Kasumi-1 (cell line): ENCODE measurements around the gene SCYGR6.

ENCODE experiments used
- DNase-seq, 2 experiments: peaks; one replicate each; lab custom pipeline; 2025; lab: John Stamatoyannopoulos, UW

SCYGR6 gene

GRCh38 chr2:227713291-227713690 is 11.3 kb downstream of the SCYGR6 start:
- no peak for DNase-seq

- no peak for DNase-seq
Measured at GRCh38 chr2:227710986-227711385, 13.6 kb downstream of the SCYGR6 start.

GRCh38 chr2:227707390-227707789 is 17.2 kb downstream of the SCYGR6 start:
- no peak for DNase-seq

GRCh38 chr2:227706859-227707258 is 17.7 kb downstream of the SCYGR6 start:
- no peak for DNase-seq

- no peak for DNase-seq
Measured at GRCh38 chr2:227703961-227704360, 20.6 kb downstream of the SCYGR6 start.

- no peak for DNase-seq
Measured at GRCh38 chr2:227703280-227703732, 21.3 kb downstream of the SCYGR6 start.

- no peak for DNase-seq
Measured at GRCh38 chr2:227701556-227701955, 23.0 kb downstream of the SCYGR6 start.

GRCh38 chr2:227696990-227697679 is 27.4 kb downstream of the SCYGR6 start:
- DNase-seq = no peak

- DNase-seq = no peak
Measured at GRCh38 chr2:227687189-227687588, 37.4 kb downstream of the SCYGR6 start.

GRCh38 chr2:227684258-227684657 is 40.3 kb downstream of the SCYGR6 start:
- no peak for DNase-seq

GRCh38 chr2:227677928-227678327 is 46.6 kb downstream of the SCYGR6 start:
- DNase-seq = no peak

GRCh38 chr2:227674485-227674884 is 50.1 kb downstream of the SCYGR6 start:
- DNase-seq = no peak
